HUES48 (cell line): Measurements from ENCODE around the gene HDDC2.
A peak's percentile ranks its signal among the peaks of the same experiment; 100 is the strongest.

ENCODE experiments used
- H3K27ac ChIP-seq: one replicate; pipeline ENCODE4 v1.7.0; 2013; ENCODE audit warnings: low read depth, low read length, inconsistent platforms
- H3K27me3 ChIP-seq: 2 replicates; pipeline ENCODE4 v1.6.1; 2013; ENCODE audit warnings: mild to moderate bottlenecking, low read length; ENCODE audit not compliant: control insufficient read depth, insufficient read depth
- H3K36me3 ChIP-seq: 2 replicates; pipeline ENCODE4 v1.6.1; 2013; ENCODE audit warnings: low read length; ENCODE audit not compliant: control insufficient read depth, insufficient read depth
- H3K4me1 ChIP-seq: 2 replicates; pipeline ENCODE4 v1.6.1; 2013; ENCODE audit warnings: mild to moderate bottlenecking, low read length; ENCODE audit not compliant: control insufficient read depth, insufficient read depth
- H3K4me3 ChIP-seq: 2 replicates; pipeline ENCODE4 v1.5.1; 2013; ENCODE audit warnings: mild to moderate bottlenecking, low read depth, low read length
- H3K9ac ChIP-seq: 2 replicates; pipeline ENCODE4 v1.6.1; 2013; ENCODE audit warnings: mild to moderate bottlenecking, low read depth, low read length, moderate library complexity
- H3K9me3 ChIP-seq: 2 replicates; pipeline ENCODE4 v1.6.1; 2013; ENCODE audit warnings: low read length; ENCODE audit not compliant: control insufficient read depth, insufficient read depth

HDDC2 gene

GRCh38 chr6:125304970-125305660 lies 3.3 kb upstream of the HDDC2 start:
- Histone ChIP-seq H3K36me3 (peaks cover 3% of the 10 kb centered on the region), H3K9me3 (no peaks in the 10 kb centered on the region), H3K27me3 (no peaks in the 10 kb centered on the region; the same call in 1 of the 2 replicates), H3K9ac (no peak overlapping the region), H3K4me1 (no peaks in the 10 kb centered on the region), H3K27ac (no peak overlapping the region), H3K4me3 (no peak overlapping the region)

GRCh38 chr6:125303512-125303854 lies 1.7 kb upstream of the HDDC2 start:
- Histone ChIP-seq H3K4me1 (no peaks in the 10 kb centered on the region), H3K27ac (no peak overlapping the region), H3K9ac (no peak overlapping the region), H3K27me3 (no peaks in the 10 kb centered on the region; the same call in 1 of the 2 replicates), H3K4me3 (no peak overlapping the region), H3K36me3 (peaks cover 19% of the 10 kb centered on the region), H3K9me3 (no peaks in the 10 kb centered on the region)

- Histone ChIP-seq H3K9ac (no peak overlapping the region), H3K9me3 (no peaks in the 10 kb centered on the region), H3K27ac (no peak overlapping the region), H3K27me3 (no peaks in the 10 kb centered on the region; the same call in 1 of the 2 replicates), H3K4me3 (no peak overlapping the region), H3K4me1 (no peaks in the 10 kb centered on the region), H3K36me3 (peaks cover 24% of the 10 kb centered on the region)
Measured at GRCh38 chr6:125302840-125303511, 1.2 kb upstream of the HDDC2 start.

GRCh38 chr6:125300992-125301434 lies 754 bp downstream of the HDDC2 start:
- Histone ChIP-seq H3K4me1 (no peaks in the 10 kb centered on the region), H3K4me3 (peak overlapping the region; percentile 81), H3K9me3 (no peaks in the 10 kb centered on the region), H3K36me3 (peaks cover 44% of the 10 kb centered on the region), H3K9ac (peak overlapping the region; percentile 94), H3K27me3 (no peaks in the 10 kb centered on the region; the same call in 1 of the 2 replicates), H3K27ac (peak overlapping the region; percentile 90)

GRCh38 chr6:125299257-125299656 lies 2.5 kb downstream of the HDDC2 start:
- Histone ChIP-seq H3K27ac (no peak overlapping the region), H3K9ac (no peak overlapping the region), H3K4me1 (no peaks in the 10 kb centered on the region), H3K9me3 (no peaks in the 10 kb centered on the region), H3K27me3 (no peaks in the 10 kb centered on the region; the same call in 1 of the 2 replicates), H3K36me3 (peaks cover 61% of the 10 kb centered on the region), H3K4me3 (no peak overlapping the region)

GRCh38 chr6:125296471-125296870 lies 5.3 kb downstream of the HDDC2 start:
- Histone ChIP-seq H3K4me1 (no peaks in the 10 kb centered on the region), H3K27me3 (no peaks in the 10 kb centered on the region), H3K36me3 (peaks cover 79% of the 10 kb centered on the region), H3K9ac (no peak overlapping the region), H3K4me3 (no peak overlapping the region), H3K9me3 (no peaks in the 10 kb centered on the region), H3K27ac (no peak overlapping the region)

- H3K4me3 ChIP-seq: no peak overlapping the region
- no peak overlapping the region for H3K9ac ChIP-seq
- H3K27ac ChIP-seq: no peak overlapping the region
- no peaks in the 10 kb centered on the region for H3K4me1 ChIP-seq
- H3K27me3 ChIP-seq: no peaks in the 10 kb centered on the region
- no peaks in the 10 kb centered on the region for H3K9me3 ChIP-seq
- H3K36me3 ChIP-seq: peaks cover 83% of the 10 kb centered on the region
Measured at GRCh38 chr6:125294925-125295324, 6.8 kb downstream of the HDDC2 start.

- H3K27ac ChIP-seq: no peak overlapping the region
- no peaks in the 10 kb centered on the region for H3K4me1 ChIP-seq
- H3K27me3 ChIP-seq: no peaks in the 10 kb centered on the region
- H3K36me3 ChIP-seq: peaks cover 79% of the 10 kb centered on the region
- no peak overlapping the region for H3K9ac ChIP-seq
- H3K4me3 ChIP-seq: no peak overlapping the region
- no peaks in the 10 kb centered on the region for H3K9me3 ChIP-seq
Measured at GRCh38 chr6:125294036-125294435, 7.7 kb downstream of the HDDC2 start.

GRCh38 chr6:125293587-125293986 lies 8.2 kb downstream of the HDDC2 start:
- peaks cover 74% of the 10 kb centered on the region for H3K36me3 ChIP-seq
- H3K4me1 ChIP-seq: no peaks in the 10 kb centered on the region
- H3K4me3 ChIP-seq: no peak overlapping the region
- no peak overlapping the region for H3K27ac ChIP-seq
- no peak overlapping the region for H3K9ac ChIP-seq
- H3K9me3 ChIP-seq: no peaks in the 10 kb centered on the region
- no peaks in the 10 kb centered on the region for H3K27me3 ChIP-seq

GRCh38 chr6:125287718-125288117 lies 14.0 kb downstream of the HDDC2 start:
- no peaks in the 10 kb centered on the region for H3K4me1 ChIP-seq
- H3K4me3 ChIP-seq: no peak overlapping the region
- no peaks in the 10 kb centered on the region for H3K27me3 ChIP-seq
- no peak overlapping the region for H3K9ac ChIP-seq
- H3K9me3 ChIP-seq: 0 out of 2 replicates have a peak, but pooled peaks cover 2% of the 10 kb centered on the region
- H3K27ac ChIP-seq: no peak overlapping the region
- H3K36me3 ChIP-seq: peaks cover 54% of the 10 kb centered on the region

- no peak overlapping the region for H3K4me3 ChIP-seq
- no peak overlapping the region for H3K27ac ChIP-seq
- peaks cover 40% of the 10 kb centered on the region for H3K36me3 ChIP-seq
- no peaks in the 10 kb centered on the region for H3K27me3 ChIP-seq
- 0 out of 2 replicates have a peak, but pooled peaks cover 2% of the 10 kb centered on the region for H3K9me3 ChIP-seq
- no peaks in the 10 kb centered on the region for H3K4me1 ChIP-seq
- no peak overlapping the region for H3K9ac ChIP-seq
Measured at GRCh38 chr6:125285936-125286335, 15.8 kb downstream of the HDDC2 start.
